SK-N-MC (cell line): ENCODE measurements around the gene GDNF.

Source experiments
- EZH2 ChIP-seq: fragments of 200-600 bp; sonication (generic); IDR thresholded peaks from one replicate; pipeline ENCODE4 v1.6.1; 2017; ENCODE audit warnings: antibody characterized with exemption
- POLR2AphosphoS5 ChIP-seq: IDR thresholded peaks from 2 replicates; pipeline ENCODE4 v1.6.1; 2012; ENCODE audit warnings: mild to moderate bottlenecking, low read depth, low read length, borderline replicate concordance

- TF ChIP-seq EZH2 = no peak
- TF ChIP-seq POLR2AphosphoS5 = no peak
These were observed 42.8 kb upstream of the GDNF start for GRCh38 chr5:37882636-37883035.
